HepG2 (cell line): Measurements from ENCODE around the gene WDR87. TPM values are rescaled to one million over a fixed set of nuclear protein-coding genes. Genes with fewer than 3 reads are reported as not detected.

ENCODE experiments used
- ATAC-seq: fragments of 200-7000 bp; cut with Tn5 transposase; 3 replicates; pipeline ENCODE4 v1.9.1; 2020; ENCODE audit warnings: mild to moderate bottlenecking, moderate library complexity
- BruUV-seq: library from RNA; stranded (reverse); fragments of 400-500 nt; replicated peaks from 2 replicates; lab custom pipeline; 2021; lab: Mats Ljungman, UMichigan
- CTCF ChIA-PET: fragments of 300-600 bp; formaldehyde crosslinking; extraction: SDS; loops from one replicate; lab custom pipeline; 2021; ENCODE audit warnings: low total read pairs, inconsistent platforms, low intra/inter-chr PET ratio; lab: Yijun Ruan, JAX
- POLR2A ChIA-PET: fragments of 350-600 bp; sonication (Branson Sonifier 250); formaldehyde crosslinking; loops from one replicate; lab custom pipeline; 2020; ENCODE audit warnings: antibody characterized with exemption, inconsistent platforms; lab: Yijun Ruan, JAX
- DNase-seq: peaks from one replicate; pipeline ENCODE4 v3.0.0-alpha.2; 2015; ENCODE audit warnings: low spot score
- FAIRE-seq: peaks from 3 replicates; lab custom pipeline; 2011; peaks lifted over from hg19 to GRCh38; lab: Jason Lieb, UNC
- H2AFZ ChIP-seq: one replicate; pipeline ENCODE4 v1.6.1; 2011; ENCODE audit warnings: low read length, inconsistent platforms
- H3K27ac ChIP-seq: fragments of 300-600 bp; 3 replicates; pipeline ENCODE4 v1.8.0; 2011; ENCODE audit warnings: mixed run types, mild to moderate bottlenecking, mixed read lengths, low read length, inconsistent platforms; ENCODE audit not compliant: insufficient read depth; ENCODE audit errors: extremely low read length
- H3K27me3 ChIP-seq, 2 experiments: fragments of 200-600 bp in 1 of 2; 2 replicates in 1 of 2; 3 replicates in 1 of 2; pipeline versions ENCODE4 v1.6.0 to v1.8.0; 2011; ENCODE audit warnings: low read length in 2 of 2, mild to moderate bottlenecking in 2 of 2, moderate library complexity in 2 of 2, inconsistent platforms in 1 of 2; ENCODE audit not compliant: insufficient read depth in 2 of 2, control insufficient read depth in 1 of 2
- H3K36me3 ChIP-seq, 2 experiments: fragments of 200-600 bp in 1 of 2; replicated peaks in 1 of 2; 2 replicates in 1 of 2; 3 replicates in 1 of 2; pipeline versions ENCODE4 v1.5.1 to v1.8.0; 2011; ENCODE audit warnings: low read length in 2 of 2, inconsistent platforms in 1 of 2; ENCODE audit not compliant: insufficient read depth in 2 of 2, control insufficient read depth in 1 of 2
- H3K4me1 ChIP-seq: 2 replicates; pipeline ENCODE4 v1.5.1; 2012; ENCODE audit warnings: low read length, inconsistent platforms; ENCODE audit not compliant: insufficient read depth
- H3K4me2 ChIP-seq: 2 replicates; pipeline ENCODE4 v1.6.0; 2011; ENCODE audit warnings: low read depth, low read length, inconsistent platforms
- H3K4me3 ChIP-seq, 3 experiments: fragments of 200-600 bp in 1 of 3; sonication (generic), shearing (Covaris generic) in 1 of 3; replicated peaks in 1 of 3; 2 replicates each; pipeline ENCODE4 v1.5.1; 2011 to 2016; ENCODE audit warnings: low read length in 3 of 3, inconsistent platforms in 2 of 3, low read depth in 2 of 3, mild to moderate bottlenecking in 2 of 3, control low read depth in 1 of 3, mixed read lengths in 1 of 3; ENCODE audit not compliant: insufficient read depth in 1 of 3
- H3K79me2 ChIP-seq: one replicate; pipeline ENCODE4 v1.6.1; 2011; ENCODE audit warnings: low read length, inconsistent platforms; ENCODE audit not compliant: insufficient read depth
- H3K9ac ChIP-seq: 2 replicates; pipeline ENCODE4 v1.6.0; 2011; ENCODE audit warnings: mild to moderate bottlenecking, low read depth, low read length, inconsistent platforms; ENCODE audit not compliant: insufficient read depth
- H3K9me3 ChIP-seq: 2 replicates; pipeline ENCODE4 v1.5.1; 2012; ENCODE audit warnings: mild to moderate bottlenecking, low read length
- H4K20me1 ChIP-seq: 2 replicates; pipeline ENCODE4 v1.6.0; 2011; ENCODE audit warnings: inconsistent platforms, mild to moderate bottlenecking, low read length, moderate library complexity; ENCODE audit not compliant: insufficient read depth
- ASH2L ChIP-seq: fragments of 300-600, 200-600 bp; sonication (generic); IDR thresholded peaks from 2 replicates; pipeline ENCODE4 v1.7.0; 2017; ENCODE audit warnings: low read depth, mild to moderate bottlenecking, moderate library complexity, mixed read lengths, low read length; ENCODE audit not compliant: insufficient read length
- KLF13 ChIP-seq: sonication (generic); formaldehyde crosslinking; IDR thresholded peaks from 2 replicates; pipeline ENCODE4 v1.4.0; 2020; ENCODE audit warnings: mild to moderate bottlenecking, missing genetic modification reagents
- RFXANK ChIP-seq: IDR thresholded peaks from 2 replicates; pipeline ENCODE4 v1.6.1; 2016
- SIX4 ChIP-seq: sonication (generic); formaldehyde crosslinking; IDR thresholded peaks from 2 replicates; pipeline ENCODE4 v1.4.0; 2020; ENCODE audit warnings: missing genetic modification reagents
- ZNF24 ChIP-seq: fragments of 450-650 bp; IDR thresholded peaks from 2 replicates; pipeline ENCODE4 v1.6.1; 2017; ENCODE audit warnings: antibody characterized with exemption, mild to moderate bottlenecking
- ZNF260 ChIP-seq: sonication (generic); formaldehyde crosslinking; IDR thresholded peaks from 2 replicates; pipeline ENCODE4 v1.4.0; 2020; ENCODE audit warnings: missing genetic modification reagents, low read depth, mild to moderate bottlenecking, borderline replicate concordance
- ZNF280D ChIP-seq: sonication (generic); formaldehyde crosslinking; IDR thresholded peaks from 2 replicates; pipeline ENCODE4 v1.5.1; 2020; ENCODE audit warnings: mild to moderate bottlenecking, missing genetic modification reagents
- ZNF30 ChIP-seq: sonication (generic); formaldehyde crosslinking; IDR thresholded peaks from 2 replicates; pipeline ENCODE4 v1.5.0; 2020; ENCODE audit warnings: mild to moderate bottlenecking, missing genetic modification reagents
- ZNF546 ChIP-seq: sonication (generic); formaldehyde crosslinking; conservative IDR thresholded peaks from 2 replicates; pipeline ENCODE4 v1.8.1; 2023; ENCODE audit warnings: mild to moderate bottlenecking, missing genetic modification reagents
- ZNF777 ChIP-seq: sonication (generic); formaldehyde crosslinking; IDR thresholded peaks from 2 replicates; pipeline ENCODE4 v1.4.0; 2020; ENCODE audit warnings: missing genetic modification reagents
- WGBS: methylation state at CpG from one replicate; pipeline ENCODE4 v1.1.6; 2017; ENCODE audit warnings: low lambda C conversion rate; 5-methylcytosine and 5-hydroxymethylcytosine counted together
- in situ Hi-C: cut with HindIII; loops from 2 replicates; pipeline ENCODE4 v1.10.0; 2017; ENCODE audit warnings: low pct_unique_long_range_greater_than_20kb; ENCODE audit not compliant: extremely low pct_ligation_motif_present
- intact Hi-C: fragments of 100-400 bp; cut with micrococcal nuclease; formaldehyde crosslinking; loops from one replicate; pipeline ENCODE4 v1.10.0; 2022; ENCODE audit not compliant: unreplicated experiment
- polyA plus RNA-seq, 8 experiments: library from polyadenylated mRNA; depleted of rRNA in 3 of 8; stranded (reverse) in 7 of 8; unstranded in 1 of 8; fragments of >200 nt; fragmentation: Illumina TruSeq in 4 of 8; extraction: Trizol in 4 of 8; gene quantifications; 2 replicates each; pipeline versions ENCODE4 v1.2.1 to v1.2.3, GENCODE V29; 2011 to 2016; ENCODE audit warnings: low read depth in 4 of 8, missing spikeins in 1 of 8, mixed read lengths in 1 of 8; ENCODE audit not compliant: insufficient read depth in 1 of 8
- total RNA-seq, 5 experiments: library from RNA; depleted of rRNA; stranded (reverse); fragments of >200 nt; fragmentation: Illumina TruSeq; extraction: Trizol; gene quantifications; 2 replicates each; pipeline ENCODE4 v1.2.3, GENCODE V29; 2016; ENCODE audit warnings: low read depth in 1 of 5
- TF ChIP-seq, protein P1 (sequence below): sonication (generic); formaldehyde crosslinking; IDR thresholded peaks from 2 replicates; pipeline ENCODE4 v1.8.0; 2022; ENCODE audit warnings: mild to moderate bottlenecking, missing genetic modification reagents
- TF ChIP-seq, protein P2 (sequence below): sonication (generic); formaldehyde crosslinking; conservative IDR thresholded peaks from 2 replicates; pipeline ENCODE4 v1.4.0; 2020; ENCODE audit warnings: missing genetic modification reagents

WDR87 gene
- total and polyA plus RNA-seq, 2 of the 13 experiments (the other 11 are each of a cell fraction or from before 2014, with no cell fraction given): not detected

DNA sequence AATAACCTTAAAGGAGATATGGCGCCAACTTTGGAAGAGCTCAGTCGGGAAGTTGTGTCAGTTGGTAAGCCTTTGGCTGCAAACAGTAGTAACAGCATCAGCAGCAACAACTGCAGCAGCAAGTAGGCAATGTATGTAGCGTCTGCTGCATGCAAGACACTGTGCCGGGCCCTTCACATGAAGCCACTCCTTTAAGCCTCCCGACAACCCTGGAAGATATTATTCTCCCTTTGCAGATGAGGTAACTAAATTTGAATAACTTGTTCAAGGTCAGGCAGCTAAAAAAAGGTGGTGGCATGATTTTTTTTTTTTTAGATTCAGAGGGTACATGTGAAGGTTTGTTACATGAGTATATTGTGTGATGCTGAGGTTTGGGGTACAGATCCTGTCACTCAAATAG is 20.3 kb upstream of the WDR87 start (continued):
- TF ChIP-seq, protein P1, sequence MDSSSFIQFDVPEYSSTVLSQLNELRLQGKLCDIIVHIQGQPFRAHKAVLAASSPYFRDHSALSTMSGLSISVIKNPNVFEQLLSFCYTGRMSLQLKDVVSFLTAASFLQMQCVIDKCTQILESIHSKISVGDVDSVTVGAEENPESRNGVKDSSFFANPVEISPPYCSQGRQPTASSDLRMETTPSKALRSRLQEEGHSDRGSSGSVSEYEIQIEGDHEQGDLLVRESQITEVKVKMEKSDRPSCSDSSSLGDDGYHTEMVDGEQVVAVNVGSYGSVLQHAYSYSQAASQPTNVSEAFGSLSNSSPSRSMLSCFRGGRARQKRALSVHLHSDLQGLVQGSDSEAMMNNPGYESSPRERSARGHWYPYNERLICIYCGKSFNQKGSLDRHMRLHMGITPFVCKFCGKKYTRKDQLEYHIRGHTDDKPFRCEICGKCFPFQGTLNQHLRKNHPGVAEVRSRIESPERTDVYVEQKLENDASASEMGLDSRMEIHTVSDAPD (CRISPR knock-in tag): no peak

DNA sequence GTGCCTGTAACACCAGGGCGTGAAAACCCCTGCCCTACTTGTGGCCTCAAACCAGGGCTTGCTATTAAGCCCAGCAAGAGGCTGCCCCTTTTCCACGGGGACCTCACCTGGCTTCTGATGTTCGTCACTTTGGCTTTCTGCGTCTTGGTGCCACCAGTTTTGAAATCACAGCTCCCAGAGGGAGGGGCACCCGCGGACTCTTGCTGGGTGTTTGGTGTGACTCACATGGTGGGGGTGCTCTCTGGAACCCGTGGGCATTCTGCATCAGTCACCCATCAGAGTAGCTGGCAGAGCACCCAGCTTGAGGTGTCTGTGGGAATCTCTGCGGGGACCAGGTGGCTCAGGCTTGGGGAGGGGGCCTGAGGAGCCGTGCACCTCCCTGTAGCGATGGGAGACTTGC is 19.9 kb upstream of the WDR87 start:
- Histone ChIP-seq H3K36me3 (no peaks in the 10 kb centered on the region), H3K9ac (no peak overlapping the region), H3K4me1 (peaks cover 25% of the 10 kb centered on the region), H3K9me3 (no peaks in the 10 kb centered on the region), H4K20me1 (no peaks in the 10 kb centered on the region), H3K79me2 (peaks cover 10% of the 10 kb centered on the region), H3K27me3 (no peaks in the 10 kb centered on the region), H3K4me3 (no peak overlapping the region), H2AFZ (no peak overlapping the region), H3K27ac (no peak overlapping the region), H3K4me2 (no peak overlapping the region)
- no peak for FAIRE-seq
- in situ Hi-C loops (no loop called here), intact Hi-C loops (no loop called here)
- WGBS: 90% methylated on average over 10 of the region's 10 CpGs
- no peak for ATAC-seq
- ChIA-PET POLR2A (no interaction called here), CTCF (no interaction called here)
- TF ChIP-seq ZNF260 (CRISPR knock-in tag) (no peak), ZNF24 (no peak), ZNF30 (CRISPR knock-in tag) (no peak), ZNF546 (no peak), ASH2L (no peak), ZNF280D (no peak), RFXANK (CRISPR knock-in tag) (no peak), KLF13 (CRISPR knock-in tag) (no peak), ZNF777 (CRISPR knock-in tag) (no peak), SIX4 (CRISPR knock-in tag) (no peak)
- TF ChIP-seq, protein P2, sequence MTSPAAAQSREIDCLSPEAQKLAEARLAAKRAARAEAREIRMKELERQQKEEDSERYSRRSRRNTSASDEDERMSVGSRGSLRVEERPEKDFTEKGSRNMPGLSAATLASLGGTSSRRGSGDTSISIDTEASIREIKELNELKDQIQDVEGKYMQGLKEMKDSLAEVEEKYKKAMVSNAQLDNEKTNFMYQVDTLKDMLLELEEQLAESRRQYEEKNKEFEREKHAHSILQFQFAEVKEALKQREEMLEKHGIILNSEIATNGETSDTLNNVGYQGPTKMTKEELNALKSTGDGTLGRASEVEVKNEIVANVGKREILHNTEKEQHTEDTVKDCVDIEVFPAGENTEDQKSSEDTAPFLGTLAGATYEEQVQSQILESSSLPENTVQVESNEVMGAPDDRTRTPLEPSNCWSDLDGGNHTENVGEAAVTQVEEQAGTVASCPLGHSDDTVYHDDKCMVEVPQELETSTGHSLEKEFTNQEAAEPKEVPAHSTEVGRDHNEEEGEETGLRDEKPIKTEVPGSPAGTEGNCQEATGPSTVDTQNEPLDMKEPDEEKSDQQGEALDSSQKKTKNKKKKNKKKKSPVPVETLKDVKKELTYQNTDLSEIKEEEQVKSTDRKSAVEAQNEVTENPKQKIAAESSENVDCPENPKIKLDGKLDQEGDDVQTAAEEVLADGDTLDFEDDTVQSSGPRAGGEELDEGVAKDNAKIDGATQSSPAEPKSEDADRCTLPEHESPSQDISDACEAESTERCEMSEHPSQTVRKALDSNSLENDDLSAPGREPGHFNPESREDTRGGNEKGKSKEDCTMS (CRISPR knock-in tag): no peak
- DNase-seq: no peak
- no TSS peak for BruUV-seq
